ENCODE measurements around the gene OR5K2.
A peak's percentile ranks its signal among the peaks of the same experiment; 100 is the strongest.

Gene OR5K2

DNA sequence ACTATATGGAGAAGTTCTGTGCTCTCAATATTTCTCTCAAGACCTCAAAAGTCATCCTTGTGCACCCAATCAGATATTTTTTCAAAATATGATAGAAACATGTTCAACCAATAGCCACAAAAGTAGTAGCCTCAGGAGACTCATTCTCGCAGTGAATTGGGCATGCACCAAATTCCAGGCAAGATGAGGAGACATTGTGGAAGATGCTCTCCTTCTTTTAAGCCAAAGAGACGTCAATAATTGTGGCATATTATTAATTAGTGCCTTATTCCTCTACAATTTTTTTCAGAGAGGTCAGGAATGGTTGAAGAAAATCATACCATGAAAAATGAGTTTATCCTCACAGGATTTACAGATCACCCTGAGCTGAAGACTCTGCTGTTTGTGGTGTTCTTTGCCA lies at the start of gene OR5K2:
TSS of gene OR5K2 (plus strand) at position 301 of the 400 bp plus-strand sequence. CDS start at position 301, 0 bp downstream.
- DNase-seq: no peak

GRCh38 chr3:98449606-98450193 lies 47.8 kb upstream of the OR5K2 start:
- no peak for DNase-seq

- no peak for DNase-seq
Measured at GRCh38 chr3:98450372-98450771, 47.1 kb upstream of the OR5K2 start.

DNA sequence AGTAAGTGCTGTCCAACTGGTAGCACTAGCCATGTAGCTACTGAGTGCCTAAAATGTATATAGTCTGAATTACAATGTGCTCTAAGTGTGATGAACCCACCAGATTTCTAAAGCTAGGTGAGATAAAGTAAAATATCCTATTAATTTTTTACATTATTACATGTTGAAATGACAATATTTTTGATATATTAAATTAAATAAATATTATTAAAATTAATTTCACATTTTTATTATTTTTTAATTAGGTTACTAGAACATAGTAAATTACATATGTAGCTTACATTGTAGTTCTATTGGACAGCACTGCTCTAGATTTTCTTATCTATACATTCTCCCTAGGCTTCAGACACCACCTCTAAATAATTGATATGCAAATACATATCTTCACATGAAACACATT lies 43.7 kb upstream of the OR5K2 start:
- no peak for DNase-seq

- DNase-seq: no peak
Measured at GRCh38 chr3:98454929-98455328, 42.6 kb upstream of the OR5K2 start.

DNA sequence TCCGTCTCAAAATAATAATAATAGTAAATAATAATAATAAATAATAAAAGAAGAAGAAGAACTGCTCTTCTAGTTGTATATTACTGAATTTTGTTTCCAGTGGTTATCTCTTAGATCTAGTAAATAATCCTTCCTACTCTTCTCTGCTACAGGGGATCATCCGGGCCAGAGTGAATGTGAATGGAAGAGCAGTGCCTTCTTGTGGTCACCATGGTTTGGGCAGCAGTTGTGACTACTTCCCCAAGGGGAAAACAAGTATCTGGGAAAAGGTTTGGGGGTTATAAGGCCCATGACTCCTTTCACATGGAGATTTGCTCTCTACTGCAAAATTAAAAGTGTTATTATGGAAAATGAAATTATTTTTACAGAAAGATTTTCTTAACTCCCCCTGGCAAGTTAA lies 39.9 kb upstream of the OR5K2 start:
- DNase-seq: no peak

DNA sequence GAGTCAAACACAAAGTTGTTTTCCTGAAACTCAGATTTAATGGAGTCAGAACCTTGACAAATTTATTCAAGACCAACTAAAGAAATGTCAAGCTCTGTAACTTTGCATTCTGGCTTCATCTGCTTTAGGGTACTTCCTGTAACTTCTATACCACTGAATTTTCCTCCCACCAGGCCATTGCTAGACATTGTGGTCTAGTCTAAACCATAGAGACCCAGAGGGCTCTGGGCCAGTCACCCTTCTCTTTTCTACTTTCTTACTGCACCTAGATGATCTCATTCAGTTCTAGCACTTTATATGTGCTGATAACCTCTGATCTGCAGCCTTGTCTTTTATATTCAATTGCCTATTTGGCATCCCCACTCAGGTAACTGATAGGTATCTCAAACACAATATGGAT lies 37.3 kb upstream of the OR5K2 start:
- no peak for DNase-seq

DNA sequence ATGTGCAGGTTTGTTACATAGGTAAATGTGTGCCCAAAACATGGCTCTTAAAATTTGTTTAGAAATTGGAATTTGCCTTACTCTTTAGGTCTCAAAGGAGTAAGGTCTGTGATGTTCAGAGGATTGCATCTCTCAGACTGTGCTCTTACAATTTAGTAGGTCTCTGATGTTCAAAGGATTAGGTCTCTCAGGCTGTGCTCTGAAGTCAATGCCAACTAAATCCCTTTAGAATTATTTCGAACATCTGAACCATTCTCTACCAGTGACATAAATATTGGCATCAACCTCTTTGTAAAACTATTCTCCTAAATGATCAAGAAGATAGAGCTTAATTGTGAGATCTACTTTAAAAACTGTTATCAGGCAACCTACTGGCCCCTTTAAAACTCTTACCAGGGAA lies 34.6 kb upstream of the OR5K2 start, which contains the start of gene OR5K1:
TSS of gene OR5K1 (plus strand) at position 301 of the 400 bp plus-strand sequence. CDS start 6,376 bp downstream, outside the sequence.
- DNase-seq: no peak

DNA sequence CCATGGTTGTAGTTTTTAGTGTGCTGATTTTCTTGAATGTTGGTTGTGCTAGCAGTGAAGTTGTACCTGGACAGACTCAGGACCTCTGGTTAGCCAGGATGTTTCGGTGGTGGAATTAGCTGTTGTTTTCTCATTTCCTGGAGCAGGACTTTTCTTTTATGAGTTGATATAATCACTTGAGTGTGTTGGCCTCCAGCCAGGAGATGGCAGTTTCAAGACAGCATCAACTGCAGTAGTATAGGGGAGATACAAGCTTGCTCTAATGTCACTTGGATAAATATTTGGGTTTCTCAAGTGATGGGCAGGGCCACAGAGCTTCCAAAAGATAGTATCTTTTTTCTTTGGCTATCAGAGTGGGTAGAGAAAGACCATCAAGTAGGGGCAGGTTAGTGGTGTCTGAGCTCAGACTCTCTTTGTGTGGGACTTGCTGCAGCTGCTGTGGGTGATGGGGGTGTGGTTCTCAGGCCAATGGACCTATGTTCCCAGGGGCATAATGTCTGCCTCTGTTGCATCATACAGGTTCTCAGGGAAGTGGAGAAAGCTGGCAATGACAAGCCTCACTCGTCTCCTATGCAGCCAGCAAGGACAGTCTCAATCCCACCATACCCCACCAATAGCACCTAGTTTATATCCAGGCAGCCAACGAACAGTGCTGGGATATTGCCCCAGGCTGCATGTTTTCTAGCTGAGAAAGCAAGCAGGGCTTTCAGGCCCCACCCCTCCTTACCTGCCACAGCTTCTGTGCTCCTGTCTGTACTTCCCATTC lies 14.6 kb upstream of the OR5K2 start:
- DNase-seq: no peak

GRCh38 chr3:98483626-98484025 lies 13.9 kb upstream of the OR5K2 start:
- no peak for DNase-seq

- DNase-seq: no peak
Measured at GRCh38 chr3:98500019-98500418, 2.5 kb downstream of the OR5K2 start.

DNA sequence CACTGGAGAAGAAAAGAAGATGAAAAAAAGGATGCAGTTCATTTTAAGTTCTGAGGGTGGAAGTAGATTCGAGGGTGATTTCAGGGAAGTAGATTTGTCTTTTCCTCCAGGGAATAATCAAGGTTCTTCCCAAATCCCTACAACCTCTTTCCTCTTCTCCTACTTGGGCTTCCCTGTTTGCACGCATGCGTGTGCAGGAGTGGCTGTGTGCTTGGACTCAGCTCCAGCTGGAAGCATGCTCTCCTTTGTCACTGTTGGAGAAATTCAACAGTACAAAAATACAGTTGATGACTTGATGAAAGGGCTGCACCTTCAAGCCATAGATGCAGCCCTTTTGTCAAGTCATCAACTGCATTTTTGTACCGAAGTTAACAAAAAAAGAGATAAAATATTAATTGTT lies 3.8 kb downstream of the OR5K2 start:
- no peak for DNase-seq

DNA sequence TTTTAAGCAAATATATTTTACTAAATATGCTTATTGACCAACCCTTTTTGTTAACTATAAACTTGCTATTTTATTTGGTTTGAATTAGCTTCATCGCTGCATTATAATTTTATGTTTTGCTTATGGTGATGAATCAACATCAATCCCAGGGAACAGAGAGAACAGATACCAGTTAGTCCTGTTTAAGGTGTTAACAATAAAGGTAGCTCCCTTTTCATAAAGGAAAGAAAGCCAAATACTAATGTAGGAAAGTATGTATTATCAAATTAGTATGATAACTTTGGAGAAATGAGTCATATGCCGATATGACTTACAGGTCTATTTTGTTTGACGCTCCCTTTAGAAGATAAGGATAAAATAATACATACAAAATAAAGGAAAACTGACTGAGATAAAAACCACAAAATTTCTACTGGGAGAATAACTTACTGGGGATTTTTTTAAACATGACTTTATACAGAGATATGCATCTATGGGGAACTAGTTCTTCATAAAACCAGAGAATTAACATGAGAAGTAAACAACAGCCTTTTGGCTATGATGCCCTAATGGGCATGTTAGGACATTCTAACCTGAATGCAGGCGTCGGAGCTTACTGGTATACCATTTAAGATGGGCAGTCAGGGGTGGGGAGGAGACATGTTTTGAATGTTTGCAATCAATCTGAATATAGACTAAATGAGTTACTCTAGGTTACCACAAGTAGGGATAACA lies 4.5 kb downstream of the OR5K2 start:
- DNase-seq: no peak

- DNase-seq: no peak
Measured at GRCh38 chr3:98504539-98504938, 7.1 kb downstream of the OR5K2 start.

DNA sequence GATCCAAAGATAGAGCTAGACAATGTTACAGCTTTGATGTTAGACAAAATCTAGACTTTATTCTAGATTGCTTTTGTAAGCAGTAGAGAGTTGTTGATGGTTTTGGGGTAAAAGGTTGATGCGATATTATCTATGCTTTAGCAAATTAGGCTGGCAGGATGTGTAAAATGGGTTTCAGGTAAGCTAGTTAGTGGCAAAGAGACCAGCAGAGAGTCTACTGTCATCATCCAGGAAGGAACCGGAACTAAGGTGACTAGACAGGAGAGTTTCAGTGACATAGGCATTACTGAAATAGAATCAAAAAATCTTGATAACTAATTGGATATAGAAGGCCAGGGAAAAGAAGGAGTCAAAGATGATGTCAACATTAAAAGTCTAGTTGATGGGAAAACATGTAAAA lies 11.1 kb downstream of the OR5K2 start:
- no peak for DNase-seq

GRCh38 chr3:98512576-98512975 lies 15.1 kb downstream of the OR5K2 start:
- no peak for DNase-seq

DNA sequence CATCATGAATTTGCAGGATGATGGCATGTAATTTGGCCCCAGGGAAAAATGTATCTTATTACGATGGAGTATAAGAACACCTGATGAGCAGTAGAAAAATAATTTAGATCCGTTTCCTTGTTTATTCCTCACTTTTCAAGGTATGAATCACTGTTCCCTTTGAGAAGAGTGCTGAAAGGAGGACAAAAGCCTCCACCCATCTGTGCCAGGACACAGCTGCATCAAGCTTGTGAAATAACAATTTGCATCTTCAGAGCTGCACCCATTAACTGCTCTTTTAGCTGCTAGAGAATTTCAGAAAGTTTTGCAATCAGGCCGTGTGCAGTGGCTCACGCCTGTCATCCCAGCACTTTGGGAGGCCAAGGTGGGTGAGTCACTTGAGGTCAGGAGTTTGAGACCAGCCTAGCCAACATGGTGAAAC lies 15.6 kb downstream of the OR5K2 start:
- DNase-seq: no peak

- DNase-seq: no peak
Measured at GRCh38 chr3:98513736-98514135, 16.3 kb downstream of the OR5K2 start.

- no peak for DNase-seq
Measured at GRCh38 chr3:98514948-98515347, 17.5 kb downstream of the OR5K2 start.

- DNase-seq: no peak
Measured at GRCh38 chr3:98518816-98519215, 21.3 kb downstream of the OR5K2 start.

DNA sequence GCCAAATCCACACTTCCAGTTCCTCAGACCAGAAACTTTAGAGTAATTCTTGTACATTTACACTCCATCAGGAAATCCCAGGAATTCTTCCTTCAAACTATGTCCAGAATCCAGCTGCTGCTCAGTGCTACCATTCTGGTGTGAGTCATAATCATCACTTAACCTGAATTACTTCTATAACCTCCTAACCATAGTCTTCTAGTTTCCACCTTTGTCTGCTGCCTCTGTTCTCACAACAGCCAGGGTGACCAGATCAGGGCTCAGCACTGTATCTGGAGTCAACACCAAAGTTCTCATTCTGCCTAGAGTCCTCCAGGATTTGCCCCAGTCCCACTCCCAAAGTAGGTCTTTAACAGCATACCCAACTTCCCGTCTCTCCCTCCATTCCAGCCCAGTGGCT lies 21.9 kb downstream of the OR5K2 start:
- no peak for DNase-seq

GRCh38 chr3:98521897-98522543 lies 24.5 kb downstream of the OR5K2 start:
- DNase-seq: peak; percentile 2

DNA sequence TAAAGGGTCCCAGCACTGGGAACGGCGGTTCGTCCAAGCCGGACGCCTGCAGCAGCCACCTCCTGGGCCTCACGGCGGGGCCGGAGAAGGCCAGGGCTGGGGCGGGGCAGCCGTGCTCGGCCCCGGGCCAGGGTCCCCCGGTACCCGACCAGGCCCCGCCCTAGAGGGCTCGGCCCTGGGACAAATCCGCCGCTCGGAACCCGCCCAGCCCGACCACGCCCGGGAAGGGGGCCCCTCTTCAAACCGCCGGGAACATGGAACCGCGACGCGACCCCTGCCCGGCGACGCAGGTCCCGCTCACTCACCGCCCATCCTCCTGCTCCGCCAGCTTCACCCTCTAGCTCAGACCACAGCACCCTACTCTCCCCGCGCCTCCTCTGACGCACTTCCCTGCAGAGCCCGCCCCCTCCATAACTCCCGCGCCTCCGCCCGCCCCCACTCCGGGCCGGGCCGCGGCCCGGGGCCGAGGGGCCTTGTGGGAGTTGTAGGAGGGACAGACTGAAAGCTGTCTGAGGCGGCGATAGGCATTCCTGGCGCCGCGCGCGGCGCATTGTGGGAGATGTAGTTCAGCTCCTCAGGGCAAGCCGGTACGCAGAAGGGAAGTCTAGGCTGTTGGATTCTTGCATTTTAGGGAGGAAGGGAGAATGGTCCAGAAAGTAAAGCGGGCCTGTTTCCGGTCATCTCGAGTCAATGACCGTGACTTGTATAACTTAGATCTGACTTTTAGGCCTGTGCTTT lies 25.2 kb downstream of the OR5K2 start, which contains the start of gene CLDND1:
TSS of gene CLDND1 (minus strand) at position 359 of the 738 bp plus-strand sequence. CDS start 1,478 bp downstream, outside the sequence.
- peak; percentile 71 for DNase-seq

Measured in NCI-H2029 treated with DMSO at 0.1 percent for 48 hours (cell line).